Activated CD4-positive, CD25-positive, alpha-beta regulatory T cell treated with anti-CD3 and anti-CD28 coated beads, Interleukin-2, amount 50 U/mL, for 16 hours (primary cell): ENCODE measurements around the gene SIGLEC10.
A peak's percentile ranks its signal among the peaks of the same experiment; 100 is the strongest.

Source experiments
- DNase-seq: peaks from one replicate; pipeline ENCODE4 v3.0.0-alpha.2; 2020; ENCODE audit warnings: low read depth, low spot score

SIGLEC10 gene

DNA sequence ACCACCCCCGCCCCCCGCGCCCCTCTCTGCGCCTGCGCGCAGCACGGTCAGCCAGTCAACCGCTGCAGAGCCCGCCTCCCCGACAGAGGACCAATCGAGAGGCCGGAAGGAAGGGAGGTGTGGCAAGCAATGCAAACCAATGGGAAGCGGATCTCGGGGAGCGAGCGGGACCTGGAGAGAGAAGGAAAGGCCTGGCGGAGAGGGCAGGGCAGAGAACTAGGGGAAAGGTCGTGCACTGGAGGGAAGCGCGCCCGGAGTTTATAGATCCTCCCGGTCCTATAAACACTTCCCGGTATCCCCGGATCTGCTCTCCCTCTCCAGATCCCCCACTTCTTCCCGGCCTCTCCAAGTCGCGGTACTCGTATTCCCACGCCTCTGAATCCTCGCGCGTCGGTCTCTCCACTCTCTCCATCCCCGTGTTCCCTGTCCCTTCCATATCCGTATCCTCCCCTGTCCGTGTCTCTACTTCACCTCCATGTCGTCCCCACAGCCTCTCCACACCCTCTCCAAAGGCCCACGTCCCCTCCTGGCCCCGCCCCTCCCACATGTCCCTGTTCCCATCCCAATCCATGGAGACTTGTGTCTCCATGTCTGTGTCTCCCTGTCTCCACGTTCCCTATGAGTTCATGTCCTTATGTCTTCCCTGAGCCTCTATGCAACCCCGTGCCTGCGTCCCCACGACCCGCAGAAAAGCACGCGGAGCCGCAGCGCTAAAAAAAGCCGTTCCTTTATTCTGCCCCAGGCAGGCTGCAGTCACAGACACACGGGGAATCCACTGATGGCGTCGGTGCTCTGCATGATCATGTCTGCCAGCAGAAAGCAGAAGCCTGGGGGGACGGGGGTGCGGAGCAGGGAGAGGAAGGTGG is 50.8 kb downstream of the SIGLEC10 start:
- DNase-seq, result peak; percentile 87

DNA sequence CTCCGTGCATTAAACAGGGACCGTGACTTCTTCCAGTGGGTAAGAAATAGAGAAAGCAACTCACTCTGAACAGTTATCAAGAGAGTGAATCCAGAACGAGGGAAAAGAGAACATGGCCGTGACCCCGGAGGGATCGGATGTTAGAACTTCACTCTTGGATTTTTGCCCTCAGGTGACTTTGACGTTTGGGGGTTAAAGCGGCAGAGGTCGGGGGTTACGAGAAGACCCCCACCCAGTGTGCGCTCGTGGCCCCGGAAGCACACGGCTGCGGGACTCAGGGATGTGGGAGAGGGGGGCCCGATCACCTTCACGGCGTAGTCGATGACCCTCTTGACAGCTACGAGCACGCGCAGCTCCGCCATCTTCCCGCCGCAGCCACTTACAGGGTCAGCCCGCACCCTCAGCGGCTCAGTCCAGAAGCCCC is 51.5 kb downstream of the SIGLEC10 start, which contains the start of gene ETFB:
TSS of gene ETFB (minus strand) at position 424 of the 424 bp plus-strand sequence. CDS start at position 362, 62 bp downstream.
- no peak for DNase-seq

DNA sequence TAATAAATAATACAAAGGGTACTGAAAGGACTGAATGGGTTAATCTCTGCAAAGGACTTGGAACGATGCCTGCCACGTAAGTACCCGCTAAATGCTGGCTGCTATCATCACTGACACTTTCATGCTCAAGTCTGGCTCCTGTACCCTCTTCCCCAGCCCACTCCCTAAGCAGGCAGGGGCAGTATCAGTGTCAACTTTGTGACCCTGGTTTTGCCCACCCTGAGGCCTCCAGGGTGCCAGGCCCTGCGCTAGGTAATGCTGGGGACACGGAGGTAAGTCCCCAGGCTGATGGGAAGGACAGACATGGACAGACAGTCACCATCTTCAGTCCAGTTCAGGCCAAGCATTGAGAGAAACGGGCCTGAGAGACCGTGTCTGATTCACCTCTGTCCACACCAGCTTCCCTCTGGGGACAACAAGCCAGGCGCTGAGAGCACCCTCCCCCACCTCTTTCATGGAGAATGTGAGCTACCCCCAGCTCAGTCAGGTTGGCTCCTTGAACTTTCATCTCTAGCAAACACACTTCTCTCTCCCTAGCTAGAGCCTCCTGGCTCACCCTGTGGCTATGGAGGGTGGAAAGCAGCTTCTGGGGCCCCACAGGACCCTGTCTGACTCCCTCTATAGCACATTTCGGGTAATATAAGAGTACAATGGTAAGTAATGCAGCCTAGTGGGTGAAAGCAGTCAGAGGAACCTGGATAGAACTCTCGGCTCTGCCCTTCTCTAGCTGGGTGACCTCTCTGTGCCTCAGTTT is 52.1 kb downstream of the SIGLEC10 start:
- no peak for DNase-seq

GRCh38 chr19:51364200-51365106 is 53.0 kb downstream of the SIGLEC10 start:
- DNase-seq, result no peak

GRCh38 chr19:51361239-51361638 is 56.2 kb downstream of the SIGLEC10 start:
- DNase-seq, result no peak
